A549 (cell line): ENCODE data around the gene NEDD4L.

Experiments
- HOXA7 ChIP-seq: fragments of 250-450 bp; sonication (Bioruptor Pico); IDR thresholded peaks from 2 replicates; pipeline ENCODE4 v1.5.0; 2020; ENCODE audit warnings: mild to moderate bottlenecking, moderate library complexity
- MAZ ChIP-seq: fragments of 150-350 bp; IDR thresholded peaks from 2 replicates; pipeline ENCODE4 v1.6.1; 2014; ENCODE audit warnings: antibody characterized with exemption, low read depth, low read length, borderline replicate concordance
- MYC ChIP-seq: IDR thresholded peaks from 2 replicates; pipeline ENCODE4 v1.6.1; 2012; ENCODE audit warnings: mild to moderate bottlenecking, inconsistent platforms, low read length, improper control_type of control experiment, borderline replicate concordance
- POLR2A ChIP-seq: IDR thresholded peaks from 2 replicates; pipeline ENCODE4 v1.6.1; 2012; ENCODE audit warnings: mild to moderate bottlenecking, low read length
- RNF2 ChIP-seq: fragments of 200-600 bp; sonication (generic); IDR thresholded peaks from 2 replicates; pipeline ENCODE4 v1.6.1; 2016; ENCODE audit warnings: low read depth, mild to moderate bottlenecking, antibody characterized with exemption, moderate library complexity, borderline replicate concordance
- TFCP2L1 ChIP-seq: fragments of 250-450 bp; sonication (Bioruptor Pico); IDR thresholded peaks from 2 replicates; pipeline ENCODE4 v1.5.0; 2021; ENCODE audit warnings: mild to moderate bottlenecking
- TF ChIP-seq, protein P1 (sequence below): fragments of >200 bp; sonication (Bioruptor Twin); formaldehyde crosslinking; IDR thresholded peaks from 3 replicates; pipeline ENCODE4 v1.5.1; 2016
- TF ChIP-seq, protein P2 (sequence below): fragments of 450-650 bp; IDR thresholded peaks from 2 replicates; pipeline ENCODE4 v1.6.1; 2014; ENCODE audit warnings: antibody characterized with exemption
- TF ChIP-seq, protein P3 (sequence below): IDR thresholded peaks from 2 replicates; pipeline ENCODE4 v1.6.1; 2012

DNA sequence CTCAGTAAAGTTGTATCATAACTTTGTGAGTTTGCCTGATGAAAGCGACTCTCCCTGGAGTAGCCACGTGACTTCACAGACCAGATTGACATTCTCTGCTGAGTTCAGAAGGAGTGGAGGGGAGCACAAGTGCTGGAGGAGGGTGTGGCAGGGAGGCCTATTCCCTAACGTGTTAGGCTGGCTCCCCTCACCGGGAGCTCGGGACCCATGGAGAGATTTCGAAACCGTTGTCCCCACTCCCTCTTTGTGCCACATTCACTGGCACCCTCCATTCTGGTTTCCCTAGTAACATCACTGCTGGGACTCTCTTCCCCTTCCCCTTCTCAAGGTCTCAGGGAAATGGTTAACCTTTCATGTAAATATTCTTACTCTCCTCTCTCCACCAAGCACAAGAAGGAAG, 304.9 kb downstream of the NEDD4L start:
- TF ChIP-seq, protein P1, sequence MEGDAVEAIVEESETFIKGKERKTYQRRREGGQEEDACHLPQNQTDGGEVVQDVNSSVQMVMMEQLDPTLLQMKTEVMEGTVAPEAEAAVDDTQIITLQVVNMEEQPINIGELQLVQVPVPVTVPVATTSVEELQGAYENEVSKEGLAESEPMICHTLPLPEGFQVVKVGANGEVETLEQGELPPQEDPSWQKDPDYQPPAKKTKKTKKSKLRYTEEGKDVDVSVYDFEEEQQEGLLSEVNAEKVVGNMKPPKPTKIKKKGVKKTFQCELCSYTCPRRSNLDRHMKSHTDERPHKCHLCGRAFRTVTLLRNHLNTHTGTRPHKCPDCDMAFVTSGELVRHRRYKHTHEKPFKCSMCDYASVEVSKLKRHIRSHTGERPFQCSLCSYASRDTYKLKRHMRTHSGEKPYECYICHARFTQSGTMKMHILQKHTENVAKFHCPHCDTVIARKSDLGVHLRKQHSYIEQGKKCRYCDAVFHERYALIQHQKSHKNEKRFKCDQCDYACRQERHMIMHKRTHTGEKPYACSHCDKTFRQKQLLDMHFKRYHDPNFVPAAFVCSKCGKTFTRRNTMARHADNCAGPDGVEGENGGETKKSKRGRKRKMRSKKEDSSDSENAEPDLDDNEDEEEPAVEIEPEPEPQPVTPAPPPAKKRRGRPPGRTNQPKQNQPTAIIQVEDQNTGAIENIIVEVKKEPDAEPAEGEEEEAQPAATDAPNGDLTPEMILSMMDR = no peak
- TF ChIP-seq, protein P2, sequence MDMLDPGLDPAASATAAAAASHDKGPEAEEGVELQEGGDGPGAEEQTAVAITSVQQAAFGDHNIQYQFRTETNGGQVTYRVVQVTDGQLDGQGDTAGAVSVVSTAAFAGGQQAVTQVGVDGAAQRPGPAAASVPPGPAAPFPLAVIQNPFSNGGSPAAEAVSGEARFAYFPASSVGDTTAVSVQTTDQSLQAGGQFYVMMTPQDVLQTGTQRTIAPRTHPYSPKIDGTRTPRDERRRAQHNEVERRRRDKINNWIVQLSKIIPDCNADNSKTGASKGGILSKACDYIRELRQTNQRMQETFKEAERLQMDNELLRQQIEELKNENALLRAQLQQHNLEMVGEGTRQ = no peak
- TF ChIP-seq HOXA7 (CRISPR knock-in tag) (no peak), POLR2A (no peak), MAZ (no peak), MYC (no peak), RNF2 (no peak), TFCP2L1 (CRISPR knock-in tag) (no peak)
- TF ChIP-seq, protein P3, sequence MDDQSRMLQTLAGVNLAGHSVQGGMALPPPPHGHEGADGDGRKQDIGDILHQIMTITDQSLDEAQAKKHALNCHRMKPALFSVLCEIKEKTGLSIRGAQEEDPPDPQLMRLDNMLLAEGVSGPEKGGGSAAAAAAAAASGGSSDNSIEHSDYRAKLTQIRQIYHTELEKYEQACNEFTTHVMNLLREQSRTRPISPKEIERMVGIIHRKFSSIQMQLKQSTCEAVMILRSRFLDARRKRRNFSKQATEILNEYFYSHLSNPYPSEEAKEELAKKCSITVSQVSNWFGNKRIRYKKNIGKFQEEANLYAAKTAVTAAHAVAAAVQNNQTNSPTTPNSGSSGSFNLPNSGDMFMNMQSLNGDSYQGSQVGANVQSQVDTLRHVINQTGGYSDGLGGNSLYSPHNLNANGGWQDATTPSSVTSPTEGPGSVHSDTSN = no peak
